HG02759 (cell line): ENCODE measurements around the gene FAM222A.

Experiments used
- ATAC-seq: cut with Tn5 transposase; IDR thresholded peaks from one replicate; pipeline ENCODE4 v1.9.1; 2021; ENCODE audit warnings: mild to moderate bottlenecking, moderate library complexity; ENCODE audit not compliant: unreplicated experiment

FAM222A gene

GRCh38 chr12:109770861-109771670 is 57.4 kb downstream of the FAM222A start:
- ATAC-seq = no peak

- no peak for ATAC-seq
These were observed 58.4 kb downstream of the FAM222A start for GRCh38 chr12:109771746-109772621.

GRCh38 chr12:109772622-109773321 is 59.1 kb downstream of the FAM222A start:
- no peak for ATAC-seq

GRCh38 chr12:109773384-109774011 is 59.9 kb downstream of the FAM222A start:
- no peak for ATAC-seq

GRCh38 chr12:109775172-109775881 is 61.7 kb downstream of the FAM222A start:
- peak; percentile 52 for ATAC-seq

- ATAC-seq = no peak
These were observed 63.0 kb downstream of the FAM222A start for GRCh38 chr12:109776624-109777023.

GRCh38 chr12:109777544-109777943 is 63.9 kb downstream of the FAM222A start:
- no peak for ATAC-seq

- ATAC-seq = no peak
These were observed 65.1 kb downstream of the FAM222A start for GRCh38 chr12:109778684-109779083.

GRCh38 chr12:109779382-109779781 is 65.8 kb downstream of the FAM222A start:
- ATAC-seq = no peak

- no peak for ATAC-seq
These were observed 68.2 kb downstream of the FAM222A start for GRCh38 chr12:109781668-109782325.

- no peak for ATAC-seq
These were observed 68.7 kb downstream of the FAM222A start for GRCh38 chr12:109782326-109782703.

GRCh38 chr12:109783135-109783964 is 69.7 kb downstream of the FAM222A start:
- no peak for ATAC-seq

GRCh38 chr12:109783965-109784244 is 70.3 kb downstream of the FAM222A start:
- no peak for ATAC-seq

GRCh38 chr12:109785854-109786253 is 72.2 kb downstream of the FAM222A start:
- ATAC-seq = no peak

- no peak for ATAC-seq
These were observed 73.2 kb downstream of the FAM222A start for GRCh38 chr12:109786799-109787198.

GRCh38 chr12:109789526-109790048 is 76.0 kb downstream of the FAM222A start:
- no peak for ATAC-seq

- ATAC-seq = no peak
These were observed 79.4 kb downstream of the FAM222A start for GRCh38 chr12:109792992-109793391.

GRCh38 chr12:109793411-109793810 is 79.8 kb downstream of the FAM222A start:
- no peak for ATAC-seq
